H1 (cell line): ENCODE results near the gene NAA10. TPM values are rescaled to one million over a fixed set of nuclear protein-coding genes. Genes with fewer than 3 reads are reported as not detected.

Experiments used
- E2F6 ChIP-seq: IDR thresholded peaks from 2 replicates; pipeline ENCODE4 v1.6.1; 2012; ENCODE audit warnings: inconsistent platforms
- EP300 ChIP-seq, 2 experiments: IDR thresholded peaks; 1 replicate in 1 of 2; 2 replicates in 1 of 2; pipeline ENCODE4 v1.6.1; 2011 to 2012; ENCODE audit warnings: low read depth in 2 of 2, low read length in 2 of 2, mild to moderate bottlenecking in 2 of 2, borderline replicate concordance in 1 of 2, inconsistent platforms in 1 of 2, moderate library complexity in 1 of 2
- FOSL1 ChIP-seq: IDR thresholded peaks from 2 replicates; pipeline ENCODE4 v1.6.1; 2011; ENCODE audit warnings: mild to moderate bottlenecking, low read depth, low read length, moderate library complexity; ENCODE audit not compliant: insufficient read depth
- KDM4A ChIP-seq: IDR thresholded peaks from one replicate; pipeline ENCODE4 v1.7.1; 2012; ENCODE audit warnings: low read depth, mild to moderate bottlenecking, moderate library complexity, low read length, inconsistent platforms; ENCODE audit not compliant: severe bottlenecking
- KDM5A ChIP-seq: fragments of 200-600 bp; IDR thresholded peaks from 2 replicates; pipeline ENCODE4 v1.7.1; 2012; ENCODE audit warnings: mild to moderate bottlenecking, low read length, inconsistent platforms, mixed read lengths
- RXRA ChIP-seq: IDR thresholded peaks from 2 replicates; pipeline ENCODE4 v1.6.1; 2011; ENCODE audit warnings: low read depth, mild to moderate bottlenecking, low read length, moderate library complexity; ENCODE audit not compliant: insufficient read depth
- SIN3A ChIP-seq, 2 experiments: IDR thresholded peaks in 1 of 2; conservative IDR thresholded peaks in 1 of 2; 2 replicates each; pipeline ENCODE4 v1.6.1; 2011 to 2012; ENCODE audit warnings: low read length in 2 of 2, improper control_type of control experiment in 1 of 2, low read depth in 1 of 2, mild to moderate bottlenecking in 1 of 2
- polyA plus RNA-seq, 7 experiments: library from polyadenylated mRNA; depleted of rRNA in 3 of 7; stranded (reverse) in 5 of 7; unstranded in 2 of 7; fragments of >200 nt in 5 of 7; fragments of 200-250 nt in 2 of 7; gene quantifications; 1 replicate in 5 of 7; 2 replicates in 1 of 7; 4 replicates in 1 of 7; pipeline versions ENCODE4 v1.2.1 to v1.2.3, GENCODE V29; 2011 to 2013; ENCODE audit warnings: missing spikeins in 2 of 7, mixed read lengths in 2 of 7
- total RNA-seq: library from RNA; stranded (reverse); fragmentation: NEBNext Ultra II Directional; extraction: Animal tissue kit (Norgen Biotek cat#: 25700); gene quantifications from 2 replicates; pipeline ENCODE4 v1.2.1, GENCODE V29; 2021

Gene NAA10
- total and polyA plus RNA-seq, 2 of the 8 experiments (the other 6 are each of a cell fraction or from before 2014, with no cell fraction given): 80.4 to 98.8 TPM

DNA sequence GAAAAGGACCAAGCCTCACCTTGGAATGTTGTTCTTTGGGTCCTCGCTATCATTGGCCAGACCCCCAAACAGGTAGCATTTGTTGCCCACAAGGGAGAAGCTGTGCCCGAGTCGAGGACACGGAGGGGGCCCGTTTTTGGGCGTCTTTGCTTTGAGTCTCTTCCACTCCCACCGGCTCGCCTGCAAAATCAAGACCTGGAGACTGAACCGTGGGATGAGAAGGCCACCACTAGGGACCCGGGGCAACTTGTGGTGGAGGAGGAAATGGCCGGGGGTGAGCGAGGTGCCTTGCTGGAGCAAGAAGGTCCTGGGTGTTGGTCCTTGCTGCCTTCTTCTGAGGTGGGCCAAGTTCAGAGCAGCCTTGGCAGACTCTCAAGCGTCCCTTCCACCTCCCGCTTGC, 29.3 kb upstream of the NAA10 start (continued):
- TF ChIP-seq FOSL1: no peak
- TF ChIP-seq E2F6: no peak
- no peak for TF ChIP-seq SIN3A (conservative IDR thresholded peaks at IDR 0.05 in 1 of 2, IDR thresholded peaks at IDR 0.05 in 1 of 2; ENCODE audit: low read depth in 1 of 2, low read length in 2 of 2)
- TF ChIP-seq RXRA: no peak
- TF ChIP-seq EP300 (IDR thresholded peaks at IDR 0.05; ENCODE audit: borderline replicate concordance in 1 of 2, low read depth in 2 of 2, low read length in 2 of 2): no peak
- TF ChIP-seq KDM5A: no peak
- TF ChIP-seq KDM4A: no peak
